HG03045 (cell line): ENCODE results near the gene HBG1.
"Not testable (repeated sequence)": the region's sequence is repeated elsewhere in the genome, so short reads cannot be mapped to it uniquely, and the experiment has no call there.

Experiments used
- ATAC-seq: cut with Tn5 transposase; IDR thresholded peaks from one replicate; pipeline ENCODE4 v1.9.1; 2021; ENCODE audit warnings: mild to moderate bottlenecking, moderate library complexity; ENCODE audit not compliant: unreplicated experiment

The HBG1 gene

DNA sequence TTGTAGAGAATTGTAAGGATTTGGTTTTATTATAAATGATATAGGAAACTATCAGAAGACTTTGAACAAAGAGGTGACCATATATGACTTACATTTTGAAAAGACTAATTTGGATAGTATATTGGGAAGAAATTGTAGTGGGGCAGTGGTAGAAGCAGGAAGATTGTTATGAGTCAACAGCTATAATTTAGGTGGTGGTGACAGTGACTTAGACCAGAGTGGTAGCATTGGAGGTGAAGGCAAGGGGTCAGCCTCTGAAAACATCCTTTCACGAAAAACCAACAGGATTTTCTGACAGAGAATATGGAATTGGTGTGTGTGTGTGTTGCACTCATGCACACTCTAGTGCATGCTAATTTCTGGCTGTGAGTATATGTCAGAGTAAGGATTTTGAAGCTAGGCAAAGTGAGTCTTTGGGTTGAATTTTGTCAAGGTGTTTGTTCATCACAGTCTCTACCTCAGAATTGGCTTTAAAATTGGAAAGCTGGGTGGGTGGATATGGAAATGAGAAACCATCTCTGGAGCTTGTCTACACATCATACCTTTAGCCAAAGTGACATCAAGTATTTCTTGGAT is 28.2 kb upstream of the HBG1 start:
- ATAC-seq = no peak

DNA sequence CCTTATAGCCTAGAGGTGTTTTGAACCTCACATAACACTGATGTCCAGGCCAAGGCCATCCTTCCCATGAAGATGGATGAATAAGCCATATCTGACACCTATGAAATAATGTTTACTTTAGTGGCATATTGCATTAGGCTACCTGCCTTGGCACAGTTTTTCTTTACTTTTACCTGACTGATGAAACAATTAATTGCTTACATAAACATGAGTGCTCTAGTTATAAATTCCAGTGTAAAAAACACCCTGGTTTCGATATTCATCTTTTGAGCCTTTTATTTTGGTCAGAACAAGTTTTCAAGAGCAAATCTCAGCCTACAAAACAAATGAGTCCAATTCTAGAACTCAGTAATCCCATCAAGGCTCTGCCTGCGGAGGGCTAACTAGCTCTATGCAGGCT is 27.0 kb upstream of the HBG1 start:
- no peak for ATAC-seq

- ATAC-seq = no peak
These were observed 25.9 kb upstream of the HBG1 start for GRCh38 chr11:5275369-5276110.

DNA sequence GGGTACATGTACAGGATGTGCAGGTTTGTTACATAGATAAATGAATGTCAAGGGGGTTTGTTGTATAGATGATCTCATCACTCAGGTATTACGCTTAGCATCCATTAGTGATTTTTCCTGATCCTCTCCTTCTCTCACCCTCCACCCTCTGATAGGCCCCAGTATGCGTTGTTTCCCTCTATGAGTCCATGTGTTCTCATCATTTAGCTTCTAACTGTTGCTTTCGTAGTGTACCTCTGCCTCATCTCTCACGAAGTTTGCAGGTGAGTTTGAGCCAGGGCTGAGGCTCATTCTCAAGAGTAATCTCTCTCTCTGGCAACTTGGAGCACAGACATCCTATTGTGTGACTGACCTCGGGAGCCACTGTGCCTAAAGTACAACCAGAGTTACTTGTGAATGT is 24.7 kb upstream of the HBG1 start:
- ATAC-seq = no peak

- no peak for ATAC-seq
These were observed 22.8 kb upstream of the HBG1 start for GRCh38 chr11:5272395-5273017.

DNA sequence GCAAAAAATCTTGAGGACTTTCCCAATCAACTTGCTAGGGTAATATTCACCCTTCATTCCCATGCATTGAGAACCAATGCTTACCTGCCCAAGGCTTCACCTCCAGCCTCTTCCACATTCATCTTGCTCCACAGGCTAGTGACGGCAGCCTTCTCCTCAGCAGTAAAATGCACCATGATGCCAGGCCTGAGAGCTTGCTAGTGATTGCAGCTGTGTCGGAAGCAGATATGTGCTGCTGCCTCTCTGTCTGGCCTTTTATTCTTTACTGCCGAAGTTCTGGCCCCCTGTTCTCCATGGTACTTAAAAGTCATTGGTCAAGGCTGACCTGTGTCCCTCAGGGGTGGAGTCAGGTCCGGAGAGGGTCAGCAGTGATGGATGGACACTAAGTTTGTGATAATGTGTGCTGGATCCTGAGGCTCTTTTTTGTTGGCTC is 20.1 kb upstream of the HBG1 start, which contains the start of gene HBE1:
TSS of gene HBE1 (minus strand) at position 231 of the 433 bp plus-strand sequence. CDS start at position 176, 55 bp downstream.
- no peak for ATAC-seq

DNA sequence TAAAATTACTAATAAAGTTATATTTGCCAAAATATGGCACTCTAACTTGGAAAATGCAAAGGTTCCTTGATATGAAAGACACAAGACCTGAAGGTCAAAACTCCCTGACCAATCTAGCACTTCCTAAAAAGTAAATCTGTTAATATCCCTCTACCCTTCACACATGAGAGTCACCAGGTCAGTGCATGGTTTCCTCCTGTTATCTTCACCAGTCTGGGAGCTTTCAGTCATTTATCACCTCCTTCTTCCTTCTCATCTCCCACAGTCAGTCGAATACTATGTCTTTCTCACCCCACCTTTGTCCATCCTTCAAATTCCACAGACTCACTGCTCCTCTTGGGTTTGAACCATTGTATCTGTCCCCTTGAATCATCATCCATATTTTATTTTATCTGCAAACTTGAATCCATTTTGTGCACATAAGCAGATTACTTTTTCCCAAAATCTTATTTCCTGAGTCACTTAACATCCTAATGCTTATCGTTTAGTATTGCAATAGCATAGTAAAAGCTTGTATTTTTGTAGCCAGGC is 17.4 kb upstream of the HBG1 start:
- no peak for ATAC-seq

DNA sequence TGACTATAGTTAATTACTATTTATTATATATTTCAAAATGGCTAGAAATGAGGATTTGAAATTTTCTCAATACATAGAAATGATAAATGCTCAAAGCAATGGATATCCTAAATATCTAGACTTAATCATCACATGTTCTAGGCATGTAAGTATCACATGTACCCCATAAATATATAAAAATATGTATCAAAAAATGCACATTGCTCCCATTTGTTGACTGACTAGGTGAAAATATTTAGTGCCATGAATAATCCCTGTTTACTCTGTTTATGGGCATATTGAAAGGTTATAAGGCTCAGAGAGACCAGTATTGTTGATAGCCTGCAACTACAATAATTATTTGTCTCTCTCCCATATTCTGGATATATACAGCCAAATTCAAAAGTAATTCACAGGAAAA is 17.0 kb upstream of the HBG1 start:
- no peak for ATAC-seq

- no peak for ATAC-seq
These were observed 16.2 kb upstream of the HBG1 start for GRCh38 chr11:5265832-5266231.

- no peak for ATAC-seq
These were observed 9.0 kb upstream of the HBG1 start for GRCh38 chr11:5258543-5259262.

DNA sequence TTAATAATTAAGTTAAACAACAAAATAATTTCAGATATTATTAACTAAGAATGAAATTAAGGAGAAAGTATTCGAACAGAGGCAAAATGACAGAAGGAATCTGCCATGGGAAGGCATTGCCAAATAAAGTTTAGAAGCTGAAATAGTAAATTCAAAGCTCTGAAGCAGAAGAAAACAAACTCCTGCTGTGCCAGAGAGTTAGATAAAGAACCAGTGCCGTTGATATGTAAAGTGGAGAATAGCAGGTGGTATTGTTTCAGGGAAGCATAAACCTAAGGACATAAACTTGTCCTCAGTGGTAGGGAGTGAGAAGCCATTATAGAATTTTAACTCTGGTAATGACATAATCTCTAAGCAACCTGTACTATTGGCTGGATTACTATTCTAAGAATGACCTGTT is 7.6 kb upstream of the HBG1 start:
- no peak for ATAC-seq

- ATAC-seq = not testable (repeated sequence)
These were observed 5.2 kb upstream of the HBG1 start, which contains the start of gene HBG2 for GRCh38 chr11:5254646-5255413. TSS of gene HBG2 (minus strand) at chr11:5254781. CDS start at chr11:5254728, 53 bp downstream.

DNA sequence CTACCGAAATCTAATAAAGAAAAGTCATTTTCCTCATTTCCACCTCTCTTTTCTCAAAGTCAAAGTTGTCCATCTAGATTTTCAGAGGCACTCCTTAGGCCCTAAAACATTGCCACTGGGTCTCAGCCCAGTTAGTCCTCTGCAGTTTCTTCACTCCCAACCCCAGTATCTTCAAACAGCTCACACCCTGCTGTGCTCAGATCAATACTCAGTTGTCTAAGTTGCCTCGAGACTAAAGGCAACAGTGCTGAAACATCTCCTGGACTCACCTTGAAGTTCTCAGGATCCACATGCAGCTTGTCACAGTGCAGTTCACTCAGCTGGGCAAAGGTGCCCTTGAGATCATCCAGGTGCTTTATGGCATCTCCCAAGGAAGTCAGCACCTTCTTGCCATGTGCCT is 4.4 kb upstream of the HBG1 start:
- not testable (repeated sequence) for ATAC-seq

DNA sequence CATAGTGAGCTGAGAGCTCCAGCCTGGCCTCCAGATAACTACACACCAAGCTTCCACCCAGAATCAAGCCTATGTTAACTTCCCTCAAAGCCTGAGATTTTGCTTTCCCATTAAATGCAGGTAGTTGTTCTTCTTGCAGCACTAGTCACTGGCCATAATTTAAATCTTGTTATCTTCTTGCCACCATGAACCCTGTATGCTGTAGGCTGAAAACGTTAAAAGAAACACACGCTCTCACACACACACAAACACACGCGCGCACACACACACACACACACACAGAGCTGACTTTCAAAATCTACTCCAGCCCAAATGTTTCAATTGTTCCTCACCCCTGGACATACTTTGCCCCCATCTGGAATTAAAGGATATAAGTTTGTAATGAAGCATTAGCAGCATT is 3.8 kb upstream of the HBG1 start:
- not testable (repeated sequence) for ATAC-seq

DNA sequence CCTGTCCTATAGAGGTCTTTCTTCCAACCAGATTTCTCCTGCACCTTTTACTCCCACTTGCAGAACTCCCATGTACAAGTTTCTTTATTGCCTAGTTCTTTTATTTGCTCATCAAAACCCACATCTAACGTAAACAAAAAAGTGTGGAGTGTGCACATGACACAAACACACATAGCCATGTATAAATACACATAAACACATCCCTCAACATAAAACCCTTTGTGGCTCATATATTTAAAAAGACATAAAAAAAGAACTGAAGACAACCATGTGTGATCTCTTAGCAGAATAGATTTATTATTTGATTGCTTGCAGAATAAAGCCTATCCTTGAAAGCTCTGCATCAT is 3.2 kb upstream of the HBG1 start:
- ATAC-seq = no peak

DNA sequence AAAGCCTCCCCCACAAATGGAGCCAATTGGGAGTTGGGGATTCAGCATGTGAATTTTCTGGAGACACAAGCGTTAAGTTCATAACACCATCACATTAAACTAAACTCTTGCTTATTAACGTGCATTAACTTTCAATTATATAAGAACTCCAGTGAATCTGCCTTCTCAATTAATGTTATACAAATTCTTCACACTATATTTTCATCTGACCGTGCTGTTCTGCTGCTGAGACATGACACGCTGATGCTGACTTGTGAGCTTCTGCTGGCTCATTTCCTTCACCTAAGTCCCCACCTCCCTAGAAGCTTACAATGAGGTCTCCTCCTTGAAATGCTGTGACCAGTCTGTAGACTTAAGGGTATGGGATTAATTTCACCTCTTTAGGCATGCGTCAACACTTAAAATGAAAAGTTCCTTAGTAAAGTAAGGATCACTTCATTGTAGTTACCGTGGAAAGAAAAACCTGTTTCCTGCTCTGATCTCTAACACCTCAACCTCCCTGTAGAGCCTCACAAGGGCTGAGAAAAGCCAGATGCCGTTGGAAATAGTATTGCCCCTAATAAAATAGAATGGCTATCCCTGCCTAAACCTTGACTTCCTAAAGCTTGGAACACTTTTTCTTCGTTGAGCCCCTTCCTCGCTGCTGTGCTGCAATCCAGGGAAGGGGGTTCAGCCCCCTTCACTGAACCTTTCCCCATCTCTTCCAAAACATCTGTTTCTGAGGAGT is 2.7 kb upstream of the HBG1 start:
- no peak for ATAC-seq

DNA sequence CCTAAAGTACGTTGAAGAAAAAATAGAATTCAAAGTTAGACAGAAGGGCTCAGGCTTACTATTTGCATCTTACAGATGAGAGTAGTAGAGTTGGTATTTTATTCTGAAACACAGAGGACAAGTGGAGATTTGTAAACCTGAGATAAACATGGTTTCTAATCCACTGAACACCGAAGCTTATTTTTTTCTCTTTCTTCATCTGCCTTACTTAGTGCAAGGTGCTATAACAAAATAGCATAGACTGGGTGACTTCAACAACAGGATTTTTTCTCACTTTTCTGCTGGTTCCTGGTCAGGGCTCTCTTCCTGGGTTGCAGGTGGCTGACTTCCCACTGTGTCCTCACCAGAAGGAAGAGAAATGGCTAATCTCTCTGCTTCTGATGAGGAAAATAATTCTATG is 2.1 kb upstream of the HBG1 start:
- ATAC-seq = no peak

DNA sequence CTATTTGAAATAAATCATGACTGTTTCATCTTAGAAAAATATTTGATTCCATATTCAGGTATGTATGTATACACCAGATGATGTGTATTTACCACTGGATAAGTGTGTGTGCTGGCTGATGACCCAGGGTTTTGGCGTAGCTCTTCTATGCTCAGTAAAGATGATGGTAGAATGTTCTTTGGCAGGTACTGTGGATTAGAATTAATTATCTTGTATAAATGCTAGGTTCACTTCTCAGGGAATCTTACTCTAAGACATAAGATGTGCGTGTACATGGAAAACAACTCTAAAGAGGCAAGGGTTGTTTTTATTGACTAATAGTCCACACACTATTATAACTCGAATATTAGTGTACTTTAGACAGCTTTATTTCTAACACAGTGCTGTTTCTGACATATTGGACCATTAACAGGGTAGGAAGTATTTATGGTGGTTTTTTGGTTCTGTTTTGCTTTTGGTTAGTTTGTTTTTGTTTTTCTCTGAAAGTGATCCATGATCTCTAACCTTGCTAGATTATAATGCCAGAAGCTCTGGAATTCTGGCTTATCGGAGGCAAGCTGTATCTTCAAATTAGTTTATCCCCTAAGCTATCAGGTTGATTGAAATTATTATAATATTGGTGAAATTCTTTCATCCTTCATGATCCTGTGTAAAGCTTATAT is 1.0 kb upstream of the HBG1 start:
- ATAC-seq = no peak

- ATAC-seq = not testable (repeated sequence)
These were observed 1.2 kb downstream of the HBG1 start for GRCh38 chr11:5248498-5248897.
